Bone marrow (tissue), 2 donors: Measurements from ENCODE around the gene KCNT2.
"Not testable (repeated sequence)": the region's sequence is repeated elsewhere in the genome, so short reads cannot be mapped to it uniquely, and the experiment has no call there.

Experiments
- DNase-seq, 2 donors: peaks; one replicate each; lab custom pipeline; 2025; lab: John Stamatoyannopoulos, UW

KCNT2 gene

GRCh38 chr1:196319301-196319700 lies 288.9 kb downstream of the KCNT2 start:
- no peak for DNase-seq

- no peak for DNase-seq
Observed at GRCh38 chr1:196317535-196318522, 290.4 kb downstream of the KCNT2 start.

DNA sequence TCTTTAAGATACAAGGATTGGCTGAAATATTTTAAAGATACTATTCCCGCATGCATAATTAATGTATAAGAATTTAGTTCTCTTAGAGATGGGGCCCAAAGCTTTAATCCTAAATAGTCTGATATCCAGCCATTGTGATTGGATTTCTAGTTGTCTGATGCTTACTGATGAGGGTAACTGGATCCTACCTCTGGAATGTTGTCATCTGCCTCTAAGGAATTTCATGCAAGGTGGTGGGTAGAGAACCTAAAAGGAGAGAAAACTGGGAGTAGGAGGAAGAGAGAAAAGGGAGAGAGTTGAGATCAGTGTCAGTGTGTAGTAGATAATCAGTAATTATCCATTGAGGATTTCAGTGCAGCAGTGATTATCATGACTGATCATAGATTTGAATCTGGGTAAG lies 295.5 kb downstream of the KCNT2 start:
- DNase-seq = no peak

- no peak for DNase-seq
Observed at GRCh38 chr1:196309386-196309785, 298.9 kb downstream of the KCNT2 start.

DNA sequence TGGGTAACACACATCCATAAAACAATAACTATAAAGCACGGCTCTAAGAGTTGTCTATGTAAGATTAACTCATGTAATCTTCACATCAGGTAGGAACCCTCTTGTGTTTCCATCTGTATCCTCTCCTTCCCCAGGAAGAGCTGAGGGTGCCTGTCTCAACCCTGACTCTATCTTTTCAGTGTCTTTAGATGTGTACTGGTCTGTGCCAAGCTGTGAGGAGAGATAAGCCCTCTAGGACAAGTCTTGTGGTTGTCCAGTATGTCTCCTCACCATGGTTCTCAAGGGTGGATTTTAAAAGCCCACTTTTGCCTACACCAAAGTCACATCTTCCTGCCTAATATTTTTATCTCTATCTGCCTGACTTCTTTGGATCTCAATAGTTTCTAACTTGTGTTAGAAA lies 300.1 kb downstream of the KCNT2 start:
- no peak for DNase-seq

DNA sequence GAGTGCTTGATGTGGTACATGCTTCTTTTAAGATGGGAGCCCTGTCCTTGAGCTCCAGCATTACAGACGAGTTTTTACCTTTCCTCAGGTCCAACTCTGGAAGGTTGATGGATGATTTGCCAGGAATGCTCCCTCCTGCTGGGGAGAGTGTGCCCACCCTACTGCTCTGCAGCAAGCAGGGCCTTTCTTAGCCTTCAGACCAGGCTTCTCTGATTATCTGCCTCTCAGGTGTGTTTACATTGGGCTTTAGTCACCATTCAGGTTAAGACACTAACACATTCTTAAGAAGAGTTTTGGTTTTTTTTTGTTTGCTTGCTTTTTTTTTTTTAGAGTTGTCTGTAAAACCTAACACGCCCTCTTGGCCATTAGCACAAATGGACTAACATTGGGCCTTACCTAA lies 301.8 kb downstream of the KCNT2 start:
- no peak for DNase-seq

DNA sequence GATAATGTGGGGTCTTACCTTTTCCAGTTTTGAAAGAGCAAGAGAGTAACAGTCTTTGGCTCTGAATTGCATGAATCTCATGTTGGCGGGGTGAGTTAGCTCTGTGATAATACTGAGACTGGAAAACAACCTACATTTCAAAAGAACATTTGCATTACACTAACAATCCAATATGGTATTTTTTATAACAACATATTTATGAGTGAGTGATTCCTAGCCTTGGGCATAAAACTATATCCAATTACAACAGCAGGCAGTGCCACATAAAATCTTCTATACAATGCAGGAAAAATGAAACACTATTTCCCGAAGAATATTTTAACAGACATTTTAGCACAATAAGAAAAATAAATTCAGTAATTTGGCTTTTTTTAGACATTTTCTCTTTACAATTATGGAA lies 303.0 kb downstream of the KCNT2 start:
- DNase-seq = no peak

DNA sequence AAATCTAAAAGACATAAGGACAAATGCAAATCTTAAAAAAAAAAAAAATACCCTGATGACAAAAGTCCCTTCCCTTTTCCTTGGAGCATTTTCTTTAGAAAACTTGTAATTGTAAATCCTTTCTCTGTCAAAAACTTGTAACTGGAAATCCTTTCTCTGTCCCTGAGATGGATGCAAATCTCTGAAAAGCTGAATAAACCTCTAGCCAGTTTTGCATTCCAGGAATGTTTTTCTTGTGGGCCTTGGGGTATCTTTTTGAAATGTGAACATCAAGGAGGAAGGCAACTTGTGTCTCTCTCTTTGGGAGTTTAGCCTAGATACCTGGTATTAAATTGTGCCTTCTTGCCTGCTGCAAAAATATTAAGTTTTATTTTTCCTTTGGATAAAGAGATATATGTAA lies 305.3 kb downstream of the KCNT2 start:
- DNase-seq = no peak

DNA sequence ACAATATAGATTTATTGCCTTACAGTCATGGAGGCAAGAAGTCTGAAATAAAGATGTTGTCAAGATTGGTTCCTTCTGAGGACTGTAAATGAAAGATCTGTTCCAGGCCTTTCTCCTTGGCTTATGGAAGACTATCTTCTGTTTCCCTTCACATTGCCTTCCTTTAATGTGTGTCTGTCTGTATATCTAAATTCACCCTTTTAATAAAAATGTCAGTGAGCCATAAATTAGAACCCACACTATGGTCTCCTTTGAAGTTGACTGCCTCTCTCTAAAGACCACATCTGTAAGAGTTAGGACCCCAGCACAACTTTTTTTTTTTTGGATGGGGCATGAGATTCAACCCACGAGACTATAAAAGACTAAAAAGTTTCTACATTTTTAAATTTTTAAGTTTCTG lies 305.8 kb downstream of the KCNT2 start:
- DNase-seq = no peak

- no peak for DNase-seq
Observed at GRCh38 chr1:196295766-196296165, 312.5 kb downstream of the KCNT2 start.

DNA sequence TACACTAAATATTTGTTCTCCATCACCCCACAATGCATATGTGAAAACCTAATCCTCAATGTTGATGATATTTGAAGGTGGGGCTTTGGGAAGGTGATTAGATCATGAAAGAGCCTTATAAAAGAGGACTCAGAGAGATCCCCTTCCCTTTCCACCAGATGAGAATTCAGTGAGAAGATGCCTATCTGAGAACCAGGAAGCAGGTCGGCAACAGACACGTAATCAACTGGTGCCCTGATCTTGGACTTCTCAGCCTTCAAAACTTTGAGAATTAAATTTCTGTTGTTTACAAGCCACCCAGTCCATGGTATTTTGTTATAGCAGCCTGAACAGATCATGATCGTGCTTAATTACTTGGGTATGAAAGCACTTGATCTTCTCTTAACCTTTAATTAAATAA lies 329.4 kb downstream of the KCNT2 start:
- DNase-seq = no peak

- no peak for DNase-seq
Observed at GRCh38 chr1:196277860-196278259, 330.4 kb downstream of the KCNT2 start.

DNA sequence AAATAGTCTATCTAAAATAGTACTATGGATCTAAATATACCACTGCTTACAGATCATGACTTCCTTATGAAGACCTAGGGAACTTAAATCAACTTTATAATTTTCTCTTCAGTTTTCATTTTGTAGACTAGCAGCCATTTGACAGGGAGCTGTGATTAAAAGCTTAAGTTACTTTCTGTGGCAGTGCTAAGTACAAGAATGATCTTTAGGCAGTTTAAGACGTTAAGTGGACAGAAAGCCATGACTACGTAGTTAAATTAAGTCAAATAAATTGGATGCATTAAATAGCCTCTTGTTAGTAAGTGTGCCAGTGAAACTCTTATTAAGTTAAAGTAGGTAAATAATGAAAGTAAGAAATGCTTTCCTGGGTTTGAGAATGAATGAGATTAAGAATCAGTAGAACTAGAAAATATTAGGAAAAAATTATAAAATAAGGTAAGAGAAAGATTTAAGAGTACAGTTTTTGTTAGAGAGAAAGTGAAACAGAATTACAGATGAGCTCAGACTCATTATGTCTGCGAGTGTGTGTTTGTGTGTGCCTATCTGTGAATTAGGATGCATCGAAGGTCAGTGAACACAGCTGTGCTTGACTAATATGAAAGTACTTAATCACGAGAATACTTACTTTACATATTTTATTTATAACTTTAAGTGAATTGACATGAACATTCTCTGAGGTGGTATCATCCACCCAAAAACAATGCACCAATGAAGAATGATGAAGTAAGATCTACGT lies 336.9 kb downstream of the KCNT2 start:
- no peak for DNase-seq

DNA sequence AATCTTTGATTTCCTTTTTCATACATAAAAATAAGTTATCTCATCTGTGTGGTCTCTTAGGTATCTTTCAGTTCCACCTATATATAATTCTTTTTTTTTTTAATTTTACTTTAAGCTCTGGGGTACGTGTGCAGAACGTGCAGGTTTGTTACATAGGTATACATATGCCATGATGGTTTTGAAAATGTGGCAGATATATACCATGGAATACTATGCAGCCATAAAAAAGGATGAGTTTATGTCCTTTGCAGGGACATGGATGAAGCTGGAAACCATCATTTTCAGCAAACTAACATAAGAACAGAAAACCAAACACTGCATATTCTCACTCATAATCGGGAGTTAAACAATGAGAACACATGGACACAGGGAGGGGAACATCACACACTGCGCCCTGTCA lies 345.2 kb downstream of the KCNT2 start:
- not testable (repeated sequence) for DNase-seq

GRCh38 chr1:196260270-196260669 lies 348.0 kb downstream of the KCNT2 start:
- no peak for DNase-seq

DNA sequence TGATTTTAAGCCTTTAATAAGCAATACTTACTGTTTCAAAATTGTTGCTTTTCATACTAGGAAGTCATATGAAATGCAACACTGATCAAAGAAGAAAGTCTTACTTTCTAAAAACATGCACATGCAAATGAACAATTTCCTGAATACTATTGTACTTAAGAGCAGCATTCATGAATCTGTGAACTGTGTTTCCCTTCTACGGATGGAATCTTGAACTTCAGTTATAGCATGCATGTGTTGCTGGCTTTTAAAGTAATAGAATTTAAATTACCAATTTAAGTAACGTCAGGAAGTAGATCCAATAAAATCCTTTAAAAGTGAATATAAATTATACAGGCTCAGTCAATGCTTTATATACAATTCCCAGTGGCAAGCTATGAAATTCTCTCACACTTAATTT lies 348.9 kb downstream of the KCNT2 start:
- no peak for DNase-seq

- no peak for DNase-seq
Observed at GRCh38 chr1:196255762-196256161, 352.5 kb downstream of the KCNT2 start.

DNA sequence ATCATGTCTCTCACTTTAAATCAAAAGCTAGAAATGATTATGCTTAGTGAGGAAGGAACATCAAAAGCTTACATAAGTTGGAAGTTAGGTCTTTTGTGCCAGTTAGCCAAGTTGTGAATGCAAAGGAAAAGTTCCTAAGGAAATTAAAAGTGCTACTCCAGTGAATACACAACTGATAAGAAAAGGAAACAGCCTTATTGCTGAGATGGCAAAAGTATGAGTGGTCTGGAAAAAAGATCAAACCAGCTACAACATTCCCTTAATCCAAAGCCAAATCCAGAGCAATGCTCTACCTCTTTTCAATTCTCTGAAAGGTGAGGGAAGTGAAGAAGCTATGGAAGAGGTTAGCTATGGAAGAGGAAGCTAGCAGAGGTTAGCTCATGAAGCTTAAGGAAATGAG lies 378.7 kb downstream of the KCNT2 start:
- DNase-seq = no peak

- no peak for DNase-seq
Observed at GRCh38 chr1:196214866-196215265, 393.4 kb downstream of the KCNT2 start.

- no peak for DNase-seq
Observed at GRCh38 chr1:196209983-196210382, 398.3 kb downstream of the KCNT2 start.

- no peak for DNase-seq
Observed at GRCh38 chr1:196209265-196209664, 399.0 kb downstream of the KCNT2 start.

DNA sequence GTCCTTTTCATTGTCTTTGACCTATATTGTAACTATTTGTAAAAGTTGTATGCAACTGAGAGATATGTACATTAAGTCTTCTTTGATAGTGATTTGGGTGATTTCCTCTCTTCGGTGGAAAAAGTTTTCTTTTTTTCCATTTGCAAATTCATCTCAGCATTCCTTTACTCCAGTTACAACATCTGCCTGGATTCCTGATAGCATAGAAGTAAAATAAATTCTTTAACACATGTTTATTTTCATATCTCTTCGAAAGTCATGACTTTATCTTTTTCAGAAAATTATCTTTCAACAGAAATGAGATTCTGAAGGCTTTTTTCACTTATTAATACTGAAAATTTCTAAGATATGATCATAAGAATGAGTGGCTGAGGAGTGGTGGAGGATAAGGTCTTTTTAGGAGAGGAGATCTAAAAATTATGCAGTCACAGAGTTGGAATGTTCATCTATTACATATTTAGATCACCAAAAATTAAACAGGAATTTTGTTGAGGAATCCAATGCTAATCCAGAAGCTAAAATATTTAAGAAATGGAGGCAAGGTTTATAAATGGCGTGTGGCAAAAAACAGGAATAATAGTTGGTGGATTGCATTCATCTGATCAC lies 400.5 kb downstream of the KCNT2 start:
- DNase-seq = no peak

- no peak for DNase-seq
Observed at GRCh38 chr1:196205882-196206281, 402.4 kb downstream of the KCNT2 start.
